Measurements from ENCODE around the gene NXPH1. TPM values are rescaled to one million over a fixed set of nuclear protein-coding genes. Genes with fewer than 3 reads are reported as not detected.

NXPH1 gene
- total and polyA plus RNA-seq, 8 donors = 0.11 TPM; not detected in 7

DNA sequence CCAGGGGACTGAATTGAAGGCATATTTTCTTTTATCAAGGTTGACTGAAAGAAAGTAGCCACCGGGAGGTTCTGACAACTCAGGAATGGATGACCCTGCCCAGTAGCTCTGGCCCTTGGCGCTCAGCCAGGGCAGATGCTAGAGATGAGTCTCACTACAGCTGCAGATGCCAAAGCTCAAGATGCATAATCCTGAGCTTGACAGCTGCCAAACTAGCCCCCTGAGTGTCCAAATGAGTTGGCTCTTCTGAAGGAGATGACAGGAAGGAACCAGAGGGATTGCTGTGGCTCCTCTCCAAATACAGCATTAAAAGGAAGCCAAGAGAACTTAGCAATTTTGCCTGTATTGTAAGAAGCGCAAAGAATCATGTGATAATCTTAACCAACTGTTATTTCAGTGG is 78.4 kb downstream of the NXPH1 start:
- H3K4me3 ChIP-seq = no peak overlapping the region
- no peaks in the 10 kb centered on the region for H3K9me3 ChIP-seq
- no peak for ATAC-seq
- H3K36me3 ChIP-seq = no peaks in the 10 kb centered on the region
- no peak overlapping the region for H3K27ac ChIP-seq
- H3K27me3 ChIP-seq = no peaks in the 10 kb centered on the region
- TF ChIP-seq, protein P1, sequence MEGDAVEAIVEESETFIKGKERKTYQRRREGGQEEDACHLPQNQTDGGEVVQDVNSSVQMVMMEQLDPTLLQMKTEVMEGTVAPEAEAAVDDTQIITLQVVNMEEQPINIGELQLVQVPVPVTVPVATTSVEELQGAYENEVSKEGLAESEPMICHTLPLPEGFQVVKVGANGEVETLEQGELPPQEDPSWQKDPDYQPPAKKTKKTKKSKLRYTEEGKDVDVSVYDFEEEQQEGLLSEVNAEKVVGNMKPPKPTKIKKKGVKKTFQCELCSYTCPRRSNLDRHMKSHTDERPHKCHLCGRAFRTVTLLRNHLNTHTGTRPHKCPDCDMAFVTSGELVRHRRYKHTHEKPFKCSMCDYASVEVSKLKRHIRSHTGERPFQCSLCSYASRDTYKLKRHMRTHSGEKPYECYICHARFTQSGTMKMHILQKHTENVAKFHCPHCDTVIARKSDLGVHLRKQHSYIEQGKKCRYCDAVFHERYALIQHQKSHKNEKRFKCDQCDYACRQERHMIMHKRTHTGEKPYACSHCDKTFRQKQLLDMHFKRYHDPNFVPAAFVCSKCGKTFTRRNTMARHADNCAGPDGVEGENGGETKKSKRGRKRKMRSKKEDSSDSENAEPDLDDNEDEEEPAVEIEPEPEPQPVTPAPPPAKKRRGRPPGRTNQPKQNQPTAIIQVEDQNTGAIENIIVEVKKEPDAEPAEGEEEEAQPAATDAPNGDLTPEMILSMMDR (IDR thresholded peaks at IDR 0.05) = no peak
- peak in 2 of 4 donors; percentile 0 to 1 for DNase-seq
- intact Hi-C loops (cut with DNase I) = no loop called here
- H3K4me1 ChIP-seq = no peaks in the 10 kb centered on the region

DNA sequence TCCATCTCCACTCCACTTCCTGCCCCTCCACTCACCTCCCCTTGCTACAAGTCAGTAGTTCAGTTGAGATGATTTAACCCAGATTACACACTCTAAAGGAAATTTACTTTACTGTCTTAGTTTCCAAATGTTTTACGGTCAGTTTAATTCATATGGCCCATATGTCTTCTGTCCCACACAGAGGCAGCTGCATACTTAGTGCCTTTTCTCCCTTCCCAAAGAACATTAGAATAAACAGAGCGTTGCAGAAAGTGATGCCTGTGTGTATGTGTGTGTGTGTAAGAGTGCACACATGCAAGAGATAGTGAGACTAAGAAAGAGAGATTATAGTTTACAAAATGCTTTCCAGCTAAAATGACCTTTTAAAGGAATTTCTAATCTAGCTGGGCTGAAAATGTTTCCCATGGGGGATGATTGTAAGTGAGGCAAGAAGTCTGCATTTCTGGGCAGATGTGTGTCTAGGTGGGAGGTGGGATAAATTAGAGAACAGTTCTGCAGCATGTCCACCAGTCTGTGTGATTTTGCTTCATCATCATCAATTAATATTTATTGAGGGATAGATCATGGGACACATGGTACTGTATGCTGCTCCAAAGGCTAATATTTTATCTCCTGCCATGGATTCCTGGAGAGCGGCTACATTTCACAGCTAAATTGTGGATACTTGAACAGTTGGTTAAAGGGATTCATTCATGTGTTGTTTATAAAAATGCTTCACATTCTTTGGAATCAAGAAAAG is 81.5 kb downstream of the NXPH1 start:
- intact Hi-C loops (cut with DNase I) = no loop called here
- no peak overlapping the region for H3K27ac ChIP-seq
- no peak overlapping the region for H3K4me3 ChIP-seq
- H3K36me3 ChIP-seq = no peaks in the 10 kb centered on the region
- H3K9me3 ChIP-seq = no peaks in the 10 kb centered on the region
- TF ChIP-seq, protein P1 (IDR thresholded peaks at IDR 0.05) = no peak
- H3K27me3 ChIP-seq = no peaks in the 10 kb centered on the region
- no peaks in the 10 kb centered on the region for H3K4me1 ChIP-seq
- DNase-seq (no peak), ATAC-seq (no peak)

DNA sequence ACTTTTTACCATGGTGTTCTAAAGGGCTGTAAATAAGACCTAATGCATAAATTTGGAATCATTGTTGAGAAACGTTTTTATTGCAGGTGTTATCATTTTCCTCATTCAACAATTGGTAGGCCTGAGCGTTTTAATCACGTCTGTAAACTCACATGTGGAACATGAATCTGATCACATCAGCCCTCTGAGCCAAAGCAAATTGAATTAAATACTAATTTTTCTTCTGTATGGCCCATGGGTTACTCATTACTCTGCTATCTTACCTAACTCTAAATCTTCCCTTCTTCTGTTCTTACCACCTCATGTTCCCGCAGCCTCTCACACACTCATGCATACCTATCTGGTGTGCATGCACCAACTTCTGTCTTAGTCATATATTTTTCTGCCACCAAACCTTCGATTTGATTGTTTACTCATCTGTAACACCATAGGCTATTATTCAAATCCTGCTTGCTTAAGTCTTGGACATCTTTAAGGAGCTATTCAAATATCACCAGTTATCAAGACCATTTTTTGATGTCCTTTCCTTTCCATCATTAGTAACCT is 82.3 kb downstream of the NXPH1 start:
- Histone ChIP-seq H3K36me3 (no peaks in the 10 kb centered on the region), H3K4me1 (no peaks in the 10 kb centered on the region), H3K4me3 (no peak overlapping the region), H3K9me3 (no peaks in the 10 kb centered on the region), H3K27ac (no peak overlapping the region), H3K27me3 (no peaks in the 10 kb centered on the region)
- ATAC-seq (no peak), DNase-seq (no peak)
- TF ChIP-seq, protein P1 (IDR thresholded peaks at IDR 0.05) = no peak
- intact Hi-C loops (cut with DNase I) = no loop called here

DNA sequence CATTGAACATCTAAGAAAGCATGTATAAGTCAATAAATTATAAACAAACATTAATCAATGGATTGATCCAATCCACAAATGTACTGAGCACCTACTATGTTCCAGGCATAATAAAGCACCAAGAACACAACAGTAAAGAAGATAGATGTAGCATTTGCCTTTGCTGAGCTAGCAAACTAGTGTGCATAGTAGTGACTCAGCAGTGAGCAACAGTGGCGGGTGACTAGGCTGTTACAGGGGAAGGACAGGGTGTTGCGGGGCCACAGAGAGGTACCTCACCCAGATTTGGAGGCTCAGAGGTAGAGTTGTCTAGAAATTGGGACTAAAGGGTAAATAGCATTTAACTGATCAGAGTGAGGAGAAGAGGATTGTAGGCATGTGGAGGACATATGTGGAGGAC is 83.6 kb downstream of the NXPH1 start:
- H3K27ac ChIP-seq = no peak overlapping the region
- H3K9me3 ChIP-seq = no peaks in the 10 kb centered on the region
- intact Hi-C loops (cut with DNase I) = no loop called here
- DNase-seq (no peak), ATAC-seq (no peak)
- H3K4me1 ChIP-seq = no peaks in the 10 kb centered on the region
- TF ChIP-seq, protein P1 (IDR thresholded peaks at IDR 0.05) = no peak
- no peaks in the 10 kb centered on the region for H3K27me3 ChIP-seq
- no peaks in the 10 kb centered on the region for H3K36me3 ChIP-seq
- H3K4me3 ChIP-seq = no peak overlapping the region

DNA sequence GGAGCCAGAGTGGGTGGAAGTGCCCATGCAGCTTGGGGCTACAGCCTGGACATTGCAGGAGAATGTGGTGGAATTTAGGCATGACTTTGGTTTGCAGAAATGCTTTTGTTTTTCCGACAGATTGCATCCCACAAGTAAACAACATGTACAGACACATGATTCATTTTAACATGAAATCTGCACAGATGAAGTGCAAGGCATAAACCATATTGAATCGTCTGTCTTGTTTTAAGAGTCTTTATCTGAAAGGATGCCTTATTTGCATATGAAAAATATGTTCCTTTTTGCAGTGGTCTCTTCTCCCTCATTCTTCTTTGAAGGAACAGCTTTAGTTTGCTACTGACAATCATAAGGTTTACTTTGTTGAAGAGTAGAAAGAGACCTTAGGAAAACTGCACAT is 94.9 kb downstream of the NXPH1 start:
- H3K27ac ChIP-seq = no peak overlapping the region
- H3K27me3 ChIP-seq = no peaks in the 10 kb centered on the region
- DNase-seq (no peak), ATAC-seq (no peak)
- no peaks in the 10 kb centered on the region for H3K36me3 ChIP-seq
- no peak overlapping the region for H3K4me3 ChIP-seq
- intact Hi-C loops (cut with DNase I) = no loop called here
- H3K4me1 ChIP-seq = no peaks in the 10 kb centered on the region
- TF ChIP-seq, protein P1 (IDR thresholded peaks at IDR 0.05) = no peak
- H3K9me3 ChIP-seq = peaks cover 0 to 27% of the 10 kb centered on the region in 2 donors

Data from left lung (tissue), 10 donors.